Calu3 (cell line): Measurements from ENCODE around the gene CPTP. TPM values are rescaled to one million over a fixed set of nuclear protein-coding genes. Genes with fewer than 3 reads are reported as not detected.
A peak's percentile ranks its signal among the peaks of the same experiment; 100 is the strongest.

ENCODE experiments used
- BruUV-seq: library from RNA; stranded (reverse); fragments of 400-500 nt; replicated peaks from 2 replicates; lab custom pipeline; 2021; lab: Mats Ljungman, UMichigan
- CTCF ChIA-PET: fragments of 300-600 bp; sonication (Branson Sonifier 250); formaldehyde crosslinking; loops from one replicate; lab custom pipeline; 2022; ENCODE audit warnings: antibody characterized with exemption; lab: Charles Lee
- DNase-seq: peaks from one replicate; pipeline ENCODE4 v3.0.0; 2022
- H3K27ac Mint-ChIP-seq: one replicate; pipeline ENCODE4 v1.8.0; 2022; ENCODE audit warnings: mixed read lengths; ENCODE audit not compliant: unreplicated experiment
- H3K27me3 Mint-ChIP-seq: one replicate; pipeline ENCODE4 v1.8.0; 2022; ENCODE audit warnings: mixed read lengths; ENCODE audit not compliant: unreplicated experiment
- H3K36me3 Mint-ChIP-seq: one replicate; pipeline ENCODE4 v1.8.0; 2022; ENCODE audit warnings: mild to moderate bottlenecking, moderate library complexity, mixed read lengths; ENCODE audit not compliant: insufficient read depth, unreplicated experiment
- H3K4me1 Mint-ChIP-seq: one replicate; pipeline ENCODE4 v1.8.0; 2022; ENCODE audit warnings: mild to moderate bottlenecking, low read depth, mixed read lengths; ENCODE audit not compliant: unreplicated experiment
- H3K4me3 Mint-ChIP-seq: one replicate; pipeline ENCODE4 v1.8.0; 2022; ENCODE audit warnings: mild to moderate bottlenecking, low read depth, moderate library complexity, mixed read lengths; ENCODE audit not compliant: unreplicated experiment
- H3K9me3 Mint-ChIP-seq: one replicate; pipeline ENCODE4 v1.8.0; 2022; ENCODE audit warnings: low read depth, mixed read lengths; ENCODE audit not compliant: unreplicated experiment
- CTCF ChIP-seq: fragments of 200-600 bp; IDR thresholded peaks from one replicate; pipeline ENCODE4 v1.8.0; 2022; ENCODE audit warnings: antibody characterized with exemption; ENCODE audit not compliant: unreplicated experiment
- intact Hi-C: fragments of 100-400 bp; cut with micrococcal nuclease; formaldehyde crosslinking; loops from one replicate; pipeline ENCODE4 v1.10.0; 2022; ENCODE audit not compliant: unreplicated experiment
- total RNA-seq: library from RNA; stranded (reverse); gene quantifications from 2 replicates; pipeline ENCODE4 v1.2.3, GENCODE V29; 2022

The CPTP gene
- total RNA-seq, 1 experiment from 2014 or later = 20.1 TPM

- Mint-ChIP-seq H3K9me3 (no peaks in the 10 kb centered on the region), H3K27ac (no peak overlapping the region), H3K36me3 (peaks cover 75% of the 10 kb centered on the region), H3K27me3 (no peaks in the 10 kb centered on the region), H3K4me3 (no peak overlapping the region), H3K4me1 (no peaks in the 10 kb centered on the region)
- DNase-seq = no peak
- no TSS peak for BruUV-seq
- intact Hi-C loops = no loop called here
- no peak for TF ChIP-seq CTCF
- CTCF ChIA-PET = no interaction called here
Measured at GRCh38 chr1:1330366-1331067, 5.9 kb downstream of the CPTP start.

DNA sequence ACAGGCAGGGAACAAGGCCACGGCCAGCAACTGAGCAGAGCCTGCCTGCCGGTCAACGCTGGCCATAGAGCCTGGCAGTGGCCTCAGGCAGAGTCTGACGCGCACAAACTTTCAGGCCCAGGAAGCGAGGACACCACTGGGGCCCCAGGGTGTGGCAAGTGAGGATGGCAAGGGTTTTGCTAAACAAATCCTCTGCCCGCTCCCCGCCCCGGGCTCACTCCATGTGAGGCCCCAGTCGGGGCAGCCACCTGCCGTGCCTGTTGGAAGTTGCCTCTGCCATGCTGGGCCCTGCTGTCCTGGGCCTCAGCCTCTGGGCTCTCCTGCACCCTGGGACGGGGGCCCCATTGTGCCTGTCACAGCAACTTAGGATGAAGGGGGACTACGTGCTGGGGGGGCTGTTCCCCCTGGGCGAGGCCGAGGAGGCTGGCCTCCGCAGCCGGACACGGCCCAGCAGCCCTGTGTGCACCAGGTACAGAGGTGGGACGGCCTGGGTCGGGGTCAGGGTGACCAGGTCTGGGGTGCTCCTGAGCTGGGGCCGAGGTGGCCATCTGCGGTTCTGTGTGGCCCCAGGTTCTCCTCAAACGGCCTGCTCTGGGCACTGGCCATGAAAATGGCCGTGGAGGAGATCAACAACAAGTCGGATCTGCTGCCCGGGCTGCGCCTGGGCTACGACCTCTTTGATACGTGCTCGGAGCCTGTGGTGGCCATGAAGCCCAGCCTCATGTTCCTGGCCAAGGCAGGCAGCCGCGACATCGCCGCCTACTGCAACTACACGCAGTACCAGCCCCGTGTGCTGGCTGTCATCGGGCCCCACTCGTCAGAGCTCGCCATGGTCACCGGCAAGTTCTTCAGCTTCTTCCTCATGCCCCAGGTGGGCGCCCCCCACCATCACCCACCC is 6.7 kb downstream of the CPTP start, which contains the start of gene TAS1R3:
Gene TAS1R3, plus strand, starts transcription at position 213 of the 898 bp plus-strand sequence. Its CDS starts 66 bp downstream, at position 279.
- H3K9me3 Mint-ChIP-seq = no peaks in the 10 kb centered on the region
- H3K4me1 Mint-ChIP-seq = no peaks in the 10 kb centered on the region
- no peaks in the 10 kb centered on the region for H3K27me3 Mint-ChIP-seq
- BruUV-seq = TSS peak; percentile 11
- no peak for TF ChIP-seq CTCF
- peaks cover 67% of the 10 kb centered on the region for H3K36me3 Mint-ChIP-seq
- DNase-seq = no peak
- no peak within 1 kb of the TSS for H3K27ac Mint-ChIP-seq
- no peak within 1 kb of the TSS for H3K4me3 Mint-ChIP-seq
- intact Hi-C loops = no loop called here
- CTCF ChIA-PET = no interaction called here

DNA sequence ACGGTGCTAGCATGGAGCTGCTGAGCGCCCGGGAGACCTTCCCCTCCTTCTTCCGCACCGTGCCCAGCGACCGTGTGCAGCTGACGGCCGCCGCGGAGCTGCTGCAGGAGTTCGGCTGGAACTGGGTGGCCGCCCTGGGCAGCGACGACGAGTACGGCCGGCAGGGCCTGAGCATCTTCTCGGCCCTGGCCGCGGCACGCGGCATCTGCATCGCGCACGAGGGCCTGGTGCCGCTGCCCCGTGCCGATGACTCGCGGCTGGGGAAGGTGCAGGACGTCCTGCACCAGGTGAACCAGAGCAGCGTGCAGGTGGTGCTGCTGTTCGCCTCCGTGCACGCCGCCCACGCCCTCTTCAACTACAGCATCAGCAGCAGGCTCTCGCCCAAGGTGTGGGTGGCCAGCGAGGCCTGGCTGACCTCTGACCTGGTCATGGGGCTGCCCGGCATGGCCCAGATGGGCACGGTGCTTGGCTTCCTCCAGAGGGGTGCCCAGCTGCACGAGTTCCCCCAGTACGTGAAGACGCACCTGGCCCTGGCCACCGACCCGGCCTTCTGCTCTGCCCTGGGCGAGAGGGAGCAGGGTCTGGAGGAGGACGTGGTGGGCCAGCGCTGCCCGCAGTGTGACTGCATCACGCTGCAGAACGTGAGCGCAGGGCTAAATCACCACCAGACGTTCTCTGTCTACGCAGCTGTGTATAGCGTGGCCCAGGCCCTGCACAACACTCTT is 7.6 kb downstream of the CPTP start:
- intact Hi-C loops = no loop called here
- Mint-ChIP-seq H3K27ac (no peak overlapping the region), H3K27me3 (no peaks in the 10 kb centered on the region), H3K4me3 (no peak overlapping the region), H3K9me3 (no peaks in the 10 kb centered on the region), H3K36me3 (peaks cover 63% of the 10 kb centered on the region), H3K4me1 (no peaks in the 10 kb centered on the region)
- CTCF ChIA-PET = no interaction called here
- DNase-seq = no peak
- no TSS peak for BruUV-seq
- no peak for TF ChIP-seq CTCF

DNA sequence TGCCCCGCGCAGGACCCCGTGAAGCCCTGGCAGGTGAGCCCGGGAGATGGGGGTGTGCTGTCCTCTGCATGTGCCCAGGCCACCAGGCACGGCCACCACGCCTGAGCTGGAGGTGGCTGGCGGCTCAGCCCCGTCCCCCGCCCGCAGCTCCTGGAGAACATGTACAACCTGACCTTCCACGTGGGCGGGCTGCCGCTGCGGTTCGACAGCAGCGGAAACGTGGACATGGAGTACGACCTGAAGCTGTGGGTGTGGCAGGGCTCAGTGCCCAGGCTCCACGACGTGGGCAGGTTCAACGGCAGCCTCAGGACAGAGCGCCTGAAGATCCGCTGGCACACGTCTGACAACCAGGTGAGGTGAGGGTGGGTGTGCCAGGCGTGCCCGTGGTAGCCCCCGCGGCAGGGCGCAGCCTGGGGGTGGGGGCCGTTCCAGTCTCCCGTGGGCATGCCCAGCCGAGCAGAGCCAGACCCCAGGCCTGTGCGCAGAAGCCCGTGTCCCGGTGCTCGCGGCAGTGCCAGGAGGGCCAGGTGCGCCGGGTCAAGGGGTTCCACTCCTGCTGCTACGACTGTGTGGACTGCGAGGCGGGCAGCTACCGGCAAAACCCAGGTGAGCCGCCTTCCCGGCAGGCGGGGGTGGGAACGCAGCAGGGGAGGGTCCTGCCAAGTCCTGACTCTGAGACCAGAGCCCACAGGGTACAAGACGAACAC is 8.3 kb downstream of the CPTP start:
- no TSS peak for BruUV-seq
- intact Hi-C loops = no loop called here
- no peaks in the 10 kb centered on the region for H3K9me3 Mint-ChIP-seq
- H3K27ac Mint-ChIP-seq = no peak overlapping the region
- no peaks in the 10 kb centered on the region for H3K27me3 Mint-ChIP-seq
- CTCF ChIA-PET = no interaction called here
- no peak for DNase-seq
- no peaks in the 10 kb centered on the region for H3K4me1 Mint-ChIP-seq
- peaks cover 63% of the 10 kb centered on the region for H3K36me3 Mint-ChIP-seq
- TF ChIP-seq CTCF = no peak
- no peak overlapping the region for H3K4me3 Mint-ChIP-seq
